Activated naive CD4-positive, alpha-beta T cell treated with anti-CD3 and anti-CD28 coated beads, Interleukin-2, amount 50 U/mL, for 72 hours (primary cell): ENCODE results near the gene NUP42. TPM values are rescaled to one million over a fixed set of nuclear protein-coding genes. Genes with fewer than 3 reads are reported as not detected.

Experiments used
- ATAC-seq, 2 donors: fragments of 150-1000 bp; cut with Tn5 transposase; 2 replicates each; pipeline ENCODE4 v1.10.0; 2021; ENCODE audit warnings: mild to moderate bottlenecking in 2 of 2, moderate library complexity in 2 of 2
- DNase-seq, 2 donors: peaks; one replicate each; pipeline ENCODE4 v3.0.0; 2021 to 2022; ENCODE audit warnings: low spot score in 2 of 2
- H3K27ac Mint-ChIP-seq, 2 donors: one replicate each; pipeline ENCODE4 v1.8.0; 2022; ENCODE audit warnings: mild to moderate bottlenecking in 2 of 2, mixed read lengths in 2 of 2
- H3K36me3 Mint-ChIP-seq, 2 donors: one replicate each; pipeline ENCODE4 v1.8.0; 2022; ENCODE audit warnings: mixed read lengths in 2 of 2
- H3K9me3 Mint-ChIP-seq, 2 donors: one replicate each; pipeline ENCODE4 v1.8.0; 2022; ENCODE audit warnings: mixed read lengths in 2 of 2
- total RNA-seq, 2 donors: library from RNA; stranded (reverse); gene quantifications; one replicate each; pipeline ENCODE4 v1.2.3, GENCODE V29; 2022

The NUP42 gene, protein sequence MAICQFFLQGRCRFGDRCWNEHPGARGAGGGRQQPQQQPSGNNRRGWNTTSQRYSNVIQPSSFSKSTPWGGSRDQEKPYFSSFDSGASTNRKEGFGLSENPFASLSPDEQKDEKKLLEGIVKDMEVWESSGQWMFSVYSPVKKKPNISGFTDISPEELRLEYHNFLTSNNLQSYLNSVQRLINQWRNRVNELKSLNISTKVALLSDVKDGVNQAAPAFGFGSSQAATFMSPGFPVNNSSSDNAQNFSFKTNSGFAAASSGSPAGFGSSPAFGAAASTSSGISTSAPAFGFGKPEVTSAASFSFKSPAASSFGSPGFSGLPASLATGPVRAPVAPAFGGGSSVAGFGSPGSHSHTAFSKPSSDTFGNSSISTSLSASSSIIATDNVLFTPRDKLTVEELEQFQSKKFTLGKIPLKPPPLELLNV
- total RNA-seq, result 10 to 100 TPM; 18.9 to 36.1 TPM

DNA sequence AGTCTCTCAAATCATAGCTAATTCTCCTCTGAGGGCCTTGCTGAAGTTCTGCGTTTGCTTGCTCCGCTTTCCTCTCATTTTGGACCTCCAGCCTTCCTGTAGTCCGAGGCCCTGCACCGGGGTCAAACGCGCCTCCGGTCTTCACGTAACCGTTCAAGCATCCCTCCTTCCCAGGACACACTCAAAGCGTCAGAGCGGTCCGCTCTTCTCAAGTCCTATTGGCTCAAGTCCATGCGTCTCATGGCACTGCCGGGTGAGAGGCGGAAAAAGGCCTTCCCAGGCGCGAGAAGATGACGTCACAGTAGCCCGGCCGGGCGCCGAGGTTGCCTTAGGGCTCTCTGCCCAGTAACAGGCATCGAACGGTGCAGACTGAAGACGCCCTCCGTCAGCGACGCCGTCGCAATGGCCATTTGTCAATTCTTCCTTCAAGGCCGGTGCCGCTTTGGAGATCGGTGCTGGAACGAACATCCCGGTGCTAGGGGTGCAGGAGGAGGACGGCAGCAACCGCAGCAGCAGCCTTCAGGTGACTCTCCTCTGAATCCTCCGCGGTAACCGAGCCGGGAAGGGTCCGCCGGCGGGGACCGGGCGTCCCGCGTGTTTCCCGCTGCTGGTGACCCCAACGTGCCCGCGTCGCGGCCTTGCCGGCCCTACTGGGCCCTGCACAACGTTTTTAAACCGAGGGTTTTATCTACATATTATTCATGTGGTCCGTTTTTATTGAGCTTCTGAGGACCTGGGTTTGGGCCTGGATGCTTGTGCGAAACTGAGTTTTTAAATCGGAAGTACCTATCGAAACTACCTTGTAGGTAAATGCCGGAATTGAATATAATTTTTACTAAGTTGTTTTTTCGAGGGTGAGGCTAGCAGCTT lies at the start of gene NUP42:
NUP42 (plus strand) TSS at position 365 of the 870 bp plus-strand sequence; CDS start at position 403, 38 bp downstream.
- ATAC-seq (peak; percentile 97 to 99), DNase-seq (peak; percentile 92 to 97)
- peak within 1 kb of the TSS; percentile 94 to 100 for H3K27ac Mint-ChIP-seq
- H3K9me3 Mint-ChIP-seq, result no peaks in the 10 kb centered on the region
- H3K36me3 Mint-ChIP-seq, result peaks cover 10 to 21% of the 10 kb centered on the region in 2 donors

DNA sequence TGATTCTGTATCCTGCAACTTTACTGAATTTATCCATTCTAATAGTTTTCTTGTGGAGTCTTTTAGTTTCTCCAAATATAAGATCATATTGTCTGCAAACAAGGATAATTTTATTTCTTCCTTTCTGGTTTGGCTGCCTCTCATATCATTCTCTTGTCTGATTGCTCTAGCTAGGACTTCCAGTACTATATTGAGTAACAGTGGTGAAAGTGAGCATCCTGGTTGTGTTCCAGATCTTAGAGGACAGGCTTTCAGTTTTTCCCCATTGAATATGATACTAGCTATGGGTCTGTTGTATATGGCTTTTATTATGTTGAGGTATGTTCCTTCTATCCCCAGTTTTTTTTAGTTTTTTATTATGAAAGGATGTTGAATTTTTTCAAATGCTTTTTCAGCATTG lies 48.1 kb upstream of the NUP42 start:
- Mint-ChIP-seq H3K27ac (no peak overlapping the region), H3K9me3 (peaks cover 0 to 5% of the 10 kb centered on the region in 2 donors), H3K36me3 (peaks cover 0 to 8% of the 10 kb centered on the region in 2 donors)
- no peak for ATAC-seq
- DNase-seq, result no peak

DNA sequence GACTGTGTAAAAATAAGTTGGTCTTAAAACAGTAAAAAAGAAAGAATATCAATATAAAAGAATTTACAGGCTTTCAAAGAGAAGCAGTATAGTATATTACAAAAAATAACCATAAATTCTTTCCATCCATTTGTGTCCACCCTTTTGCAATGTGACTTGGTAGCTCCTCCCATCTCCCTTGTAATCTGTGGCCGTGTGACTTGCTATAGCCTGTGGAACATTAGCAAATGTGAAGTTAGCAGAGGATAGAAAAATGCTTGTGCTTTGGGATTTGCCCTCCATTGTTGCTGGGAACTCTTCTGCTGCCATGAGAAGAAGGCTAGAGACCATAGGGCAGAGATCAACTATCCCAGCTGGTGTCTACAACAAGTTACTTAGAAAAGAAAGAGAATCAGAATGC lies 46.1 kb upstream of the NUP42 start:
- no peak for DNase-seq
- peaks cover 0 to 5% of the 10 kb centered on the region in 2 donors for H3K9me3 Mint-ChIP-seq
- H3K36me3 Mint-ChIP-seq, result peaks cover 0 to 5% of the 10 kb centered on the region in 2 donors
- no peak overlapping the region for H3K27ac Mint-ChIP-seq
- no peak for ATAC-seq

DNA sequence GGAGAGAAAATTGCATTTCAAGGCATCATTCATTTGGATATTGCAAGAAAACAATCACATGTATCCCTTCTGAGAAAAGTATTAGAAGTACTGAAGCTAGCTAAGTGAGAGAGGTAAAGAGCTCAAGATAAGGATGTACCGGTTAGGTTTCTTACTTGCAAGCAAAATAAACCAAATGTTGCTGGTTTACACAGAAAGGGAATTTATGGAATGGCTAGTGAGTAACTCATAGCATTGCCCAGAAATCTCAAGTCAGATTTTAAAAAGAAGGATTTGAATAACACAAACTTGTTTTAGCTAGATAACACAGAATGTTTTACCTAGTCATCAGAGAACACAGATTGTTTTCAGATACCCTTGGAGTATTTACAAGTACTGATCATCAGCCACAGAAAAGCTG lies 45.6 kb upstream of the NUP42 start:
- Mint-ChIP-seq H3K36me3 (peaks cover 0 to 5% of the 10 kb centered on the region in 2 donors), H3K9me3 (peaks cover 0 to 5% of the 10 kb centered on the region in 2 donors), H3K27ac (no peak overlapping the region)
- ATAC-seq (no peak), DNase-seq (no peak)

DNA sequence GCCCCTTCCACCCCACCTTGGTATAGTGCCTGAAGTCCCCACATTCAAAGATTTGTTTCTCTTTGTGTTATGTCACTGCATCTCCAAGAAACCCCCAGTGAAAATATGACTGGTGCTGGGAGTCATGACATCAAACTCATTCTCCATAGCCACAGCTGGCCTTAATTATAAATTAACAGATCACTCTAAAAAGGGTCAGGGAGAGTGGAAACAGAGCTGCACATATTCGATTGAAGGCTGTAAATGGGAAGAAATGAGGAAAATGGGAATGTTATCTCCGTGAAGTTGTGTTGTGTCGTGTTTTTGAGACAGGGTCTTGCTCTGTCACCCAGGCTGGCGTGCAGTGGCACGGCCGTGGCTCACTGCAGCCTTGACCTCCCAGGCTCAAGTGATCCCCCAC lies 24.2 kb upstream of the NUP42 start:
- Mint-ChIP-seq H3K9me3 (no peaks in the 10 kb centered on the region), H3K36me3 (no peaks in the 10 kb centered on the region), H3K27ac (no peak overlapping the region)
- no peak for DNase-seq
- ATAC-seq, result no peak

DNA sequence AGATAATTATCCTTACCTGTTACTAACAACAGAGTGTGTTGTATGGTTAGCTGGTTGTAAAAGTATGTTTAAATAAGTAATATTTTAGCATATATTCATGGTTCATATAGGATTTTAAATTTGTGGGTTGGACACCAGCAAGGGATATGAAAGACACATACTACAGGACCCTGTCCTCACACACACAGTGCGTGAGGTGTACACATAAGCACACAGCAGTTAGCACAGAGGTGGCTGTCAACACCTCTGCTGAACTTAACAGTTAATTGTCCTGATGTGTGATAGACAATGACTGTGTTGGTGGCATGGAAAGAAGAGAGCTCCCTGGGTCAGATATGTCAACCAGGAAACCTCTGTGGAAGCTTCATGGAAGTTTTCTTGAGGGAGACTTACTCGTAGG lies 23.3 kb upstream of the NUP42 start:
- ATAC-seq, result no peak
- Mint-ChIP-seq H3K27ac (no peak overlapping the region), H3K9me3 (no peaks in the 10 kb centered on the region), H3K36me3 (no peaks in the 10 kb centered on the region)
- DNase-seq, result no peak

DNA sequence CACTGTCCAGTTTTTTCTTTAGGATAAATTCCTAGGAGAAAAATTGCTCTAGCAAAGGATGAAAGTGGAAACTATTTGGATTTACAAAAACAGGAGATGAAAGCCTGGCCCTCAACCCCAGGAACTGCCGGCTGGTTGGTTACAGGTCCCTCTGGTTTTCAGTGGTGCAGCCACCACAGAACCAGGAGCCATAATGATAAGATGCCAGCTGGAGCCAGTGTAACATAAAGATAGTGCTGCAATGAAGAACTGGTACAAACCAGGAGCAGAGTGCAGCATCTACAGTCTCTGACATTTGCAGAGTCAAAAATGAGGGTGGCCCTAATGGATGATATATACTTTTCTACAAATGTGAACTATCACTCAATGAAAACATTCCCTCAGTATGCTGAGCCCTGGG lies 20.4 kb upstream of the NUP42 start:
- DNase-seq (no peak), ATAC-seq (no peak)
- Mint-ChIP-seq H3K36me3 (no peaks in the 10 kb centered on the region), H3K27ac (no peak overlapping the region), H3K9me3 (no peaks in the 10 kb centered on the region)

DNA sequence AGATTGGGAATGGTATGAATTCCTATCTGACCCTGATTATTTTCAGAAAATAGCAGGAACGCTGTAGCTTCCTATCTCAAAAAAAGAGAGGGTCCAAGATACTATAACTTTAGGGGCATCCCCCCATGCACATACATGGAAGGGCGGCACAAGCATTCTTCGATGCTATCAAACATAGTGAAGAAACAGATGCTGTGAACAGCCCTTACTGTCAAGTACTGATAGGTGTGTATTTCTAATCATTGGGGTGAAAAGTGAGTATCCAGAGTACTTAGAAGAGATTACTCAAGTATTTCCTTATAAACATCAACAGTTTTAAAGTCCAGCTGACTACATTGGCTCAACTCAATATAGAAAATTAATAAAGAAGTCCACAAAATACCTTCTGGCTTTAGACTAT lies 17.0 kb upstream of the NUP42 start:
- no peak overlapping the region for H3K27ac Mint-ChIP-seq
- no peaks in the 10 kb centered on the region for H3K36me3 Mint-ChIP-seq
- ATAC-seq (no peak), DNase-seq (no peak)
- no peaks in the 10 kb centered on the region for H3K9me3 Mint-ChIP-seq

DNA sequence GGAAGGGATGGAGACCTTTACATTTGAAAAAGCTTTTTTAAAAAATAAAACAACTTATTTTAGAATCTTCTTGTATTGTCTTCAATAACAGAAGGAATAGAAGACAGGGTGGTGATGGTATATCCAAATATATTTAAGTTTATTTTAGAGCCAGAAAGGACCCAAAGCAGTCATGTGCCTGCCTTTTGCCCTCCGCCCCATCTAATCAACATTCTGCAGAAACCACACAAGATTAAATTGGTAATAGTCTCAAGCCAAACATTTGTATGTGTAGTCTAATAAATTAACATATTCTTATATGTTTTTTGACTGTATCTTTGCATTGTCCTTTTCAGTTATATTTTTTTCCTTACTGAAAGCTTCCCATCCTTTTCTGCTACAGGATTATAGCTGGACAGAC lies 16.5 kb upstream of the NUP42 start:
- no peak overlapping the region for H3K27ac Mint-ChIP-seq
- DNase-seq (no peak), ATAC-seq (no peak)
- no peaks in the 10 kb centered on the region for H3K36me3 Mint-ChIP-seq
- no peaks in the 10 kb centered on the region for H3K9me3 Mint-ChIP-seq

DNA sequence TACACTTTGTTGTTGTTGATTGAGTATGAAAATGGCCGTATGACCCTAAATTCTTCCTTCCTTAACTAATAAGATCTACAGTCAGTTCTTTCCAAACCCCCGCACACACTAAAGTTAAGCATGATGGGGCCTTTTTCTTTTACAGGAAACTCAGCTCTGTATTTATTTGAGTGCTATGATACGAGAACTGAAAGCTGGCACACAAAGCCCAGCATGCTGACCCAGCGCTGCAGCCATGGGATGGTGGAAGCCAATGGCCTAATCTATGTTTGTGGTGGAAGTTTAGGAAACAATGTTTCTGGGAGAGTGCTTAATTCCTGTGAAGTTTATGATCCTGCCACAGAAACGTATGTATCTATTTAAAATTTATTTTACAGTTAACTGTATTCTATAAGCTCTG lies 14.2 kb upstream of the NUP42 start:
- no peaks in the 10 kb centered on the region for H3K36me3 Mint-ChIP-seq
- ATAC-seq, result no peak
- no peak overlapping the region for H3K27ac Mint-ChIP-seq
- DNase-seq, result no peak
- H3K9me3 Mint-ChIP-seq, result no peaks in the 10 kb centered on the region

DNA sequence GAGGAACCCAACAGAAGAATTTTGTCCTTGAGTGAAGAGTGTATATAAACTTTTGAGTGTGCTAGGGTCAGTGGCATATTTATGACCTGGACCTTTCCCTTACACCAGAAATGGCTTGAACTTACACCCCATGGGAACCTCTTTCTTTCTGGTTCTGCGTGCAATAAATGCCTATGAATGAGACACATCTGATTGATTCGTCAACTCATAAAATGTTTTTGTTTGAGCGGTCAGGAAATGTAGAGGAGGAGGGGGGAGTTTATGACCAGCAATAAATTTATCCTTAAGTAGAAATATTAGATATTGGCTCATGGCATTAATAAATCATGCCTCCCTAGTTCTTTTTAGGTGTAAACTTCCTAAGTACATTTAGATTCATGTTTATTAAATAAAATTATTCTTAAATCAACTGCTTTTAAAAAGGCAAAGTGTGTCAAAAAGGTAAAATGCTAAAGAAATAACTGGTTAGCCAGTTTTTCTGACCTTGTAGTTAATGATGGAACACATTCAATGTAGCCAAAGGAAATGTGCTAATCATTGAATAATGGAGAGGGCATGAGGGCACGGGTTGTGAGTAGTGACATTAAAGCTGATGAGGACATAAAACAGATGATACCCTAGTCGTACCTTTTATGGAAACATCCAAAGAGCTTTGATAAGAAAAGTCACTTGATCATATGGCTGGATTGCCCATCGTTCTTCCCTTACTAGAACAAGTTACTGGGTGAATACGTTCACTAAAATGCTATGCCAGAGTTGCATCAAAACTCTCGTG lies 13.6 kb upstream of the NUP42 start:
- H3K9me3 Mint-ChIP-seq, result no peaks in the 10 kb centered on the region
- ATAC-seq, result no peak
- H3K36me3 Mint-ChIP-seq, result no peaks in the 10 kb centered on the region
- H3K27ac Mint-ChIP-seq, result no peak overlapping the region
- DNase-seq, result no peak

DNA sequence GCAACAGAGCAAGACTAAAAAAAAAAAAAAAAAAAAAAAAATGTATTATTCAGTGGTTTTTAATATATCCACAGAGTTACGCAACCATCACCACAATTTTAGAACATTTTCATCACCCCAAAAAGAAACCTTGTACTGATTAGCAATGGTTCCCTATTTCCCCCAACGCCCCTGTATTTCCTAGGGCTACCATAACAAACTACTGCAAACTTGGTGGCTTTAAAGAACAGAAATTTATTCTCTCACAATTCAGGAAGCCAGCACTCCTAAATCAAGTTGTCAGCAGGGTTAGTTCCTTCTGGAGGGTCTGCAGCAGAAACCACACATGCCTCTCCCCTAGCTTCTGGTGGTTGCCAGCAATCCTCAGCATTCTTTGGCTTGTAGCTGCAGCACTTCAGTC lies 5.9 kb upstream of the NUP42 start:
- H3K9me3 Mint-ChIP-seq, result no peaks in the 10 kb centered on the region
- DNase-seq (no peak), ATAC-seq (no peak)
- H3K27ac Mint-ChIP-seq, result peak overlapping the region in 1 of 2 donors; percentile 44
- H3K36me3 Mint-ChIP-seq, result no peaks in the 10 kb centered on the region

DNA sequence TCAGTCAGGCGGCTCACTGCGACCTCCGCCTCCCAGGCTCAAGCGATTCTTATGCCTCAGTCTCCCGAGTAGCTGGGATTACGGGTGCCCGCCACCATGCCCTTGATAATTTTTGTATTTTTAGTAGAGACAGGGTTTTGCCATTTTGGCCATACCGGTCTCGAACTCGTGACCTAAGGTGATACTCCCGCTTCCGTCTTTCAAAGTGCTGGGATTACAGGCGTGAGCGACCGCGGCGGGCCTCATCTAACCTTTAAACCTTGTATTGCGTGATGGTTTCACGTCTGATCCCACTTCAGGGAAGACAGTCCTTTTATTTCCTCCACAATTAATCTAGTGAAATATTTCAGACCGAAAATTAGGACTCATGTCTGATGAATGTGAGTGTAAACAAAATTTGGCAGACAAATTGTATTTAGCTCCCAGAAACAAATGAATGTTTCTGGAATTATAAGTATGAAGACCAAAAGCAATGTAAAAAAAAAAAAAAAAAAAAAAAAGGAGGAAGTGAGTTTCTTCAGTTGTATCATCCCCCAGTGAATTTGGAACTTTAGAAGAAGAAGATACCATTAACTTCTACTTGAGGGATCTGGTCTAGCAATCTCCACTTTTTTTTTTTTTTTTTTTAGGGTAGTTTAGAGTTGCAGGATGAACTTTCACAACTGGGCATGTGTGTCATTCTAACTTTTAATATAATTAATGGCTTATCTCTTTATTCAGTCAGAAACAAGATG lies 1.6 kb downstream of the NUP42 start:
- peak overlapping the region; percentile 44 to 94 for H3K27ac Mint-ChIP-seq
- no peaks in the 10 kb centered on the region for H3K9me3 Mint-ChIP-seq
- DNase-seq (no peak), ATAC-seq (no peak)
- H3K36me3 Mint-ChIP-seq, result peaks cover 10 to 21% of the 10 kb centered on the region in 2 donors

DNA sequence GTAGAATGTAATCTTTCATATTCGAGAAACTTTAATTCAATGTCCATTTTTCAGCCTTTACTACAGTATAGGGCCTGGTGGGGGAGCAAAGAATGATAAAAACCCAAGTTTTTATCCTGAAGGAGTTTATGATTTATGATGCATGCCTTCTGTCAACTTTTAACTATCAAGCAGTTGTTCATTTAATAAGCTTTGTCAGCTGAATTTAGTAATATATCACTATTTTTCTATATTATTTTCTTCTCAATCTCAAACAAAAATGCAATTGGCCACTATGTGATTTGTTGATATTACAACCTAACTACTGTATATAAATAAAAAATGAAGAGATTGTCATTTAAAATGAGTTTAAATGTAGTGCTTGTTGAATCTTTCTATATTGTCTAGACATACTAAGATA lies 2.4 kb downstream of the NUP42 start:
- DNase-seq (no peak), ATAC-seq (no peak)
- peaks cover 10 to 28% of the 10 kb centered on the region in 2 donors for H3K36me3 Mint-ChIP-seq
- H3K9me3 Mint-ChIP-seq, result no peaks in the 10 kb centered on the region
- no peak overlapping the region for H3K27ac Mint-ChIP-seq

DNA sequence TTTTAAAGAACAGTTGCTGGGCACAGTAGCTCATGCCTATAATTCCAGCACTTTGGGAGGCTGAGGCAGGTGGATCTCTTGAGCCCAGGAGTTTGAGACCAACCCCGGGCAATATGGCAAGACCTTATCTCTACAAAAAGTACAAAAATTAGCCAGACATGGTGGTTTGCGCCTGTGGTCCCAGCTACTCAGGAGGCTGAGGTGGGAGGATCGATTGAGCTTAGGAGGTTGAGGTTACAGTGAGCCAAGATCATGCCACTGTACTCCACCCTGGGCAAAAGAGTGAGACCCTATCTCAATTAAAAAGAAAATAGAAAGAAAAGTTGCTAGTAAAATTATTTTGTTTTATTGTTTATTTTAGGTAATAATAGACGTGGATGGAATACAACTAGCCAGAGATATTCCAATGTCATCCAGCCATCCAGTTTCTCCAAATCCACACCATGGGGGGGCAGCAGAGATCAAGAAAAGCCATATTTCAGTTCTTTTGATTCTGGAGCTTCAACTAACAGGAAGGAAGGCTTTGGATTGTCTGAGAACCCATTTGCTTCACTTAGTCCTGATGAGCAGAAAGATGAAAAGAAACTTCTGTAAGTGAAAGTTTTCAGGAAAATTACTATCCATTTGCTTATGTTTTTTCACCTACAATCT lies 3.0 kb downstream of the NUP42 start:
- Mint-ChIP-seq H3K36me3 (peaks cover 10 to 30% of the 10 kb centered on the region in 2 donors), H3K27ac (no peak overlapping the region), H3K9me3 (no peaks in the 10 kb centered on the region)
- DNase-seq (no peak), ATAC-seq (no peak)

DNA sequence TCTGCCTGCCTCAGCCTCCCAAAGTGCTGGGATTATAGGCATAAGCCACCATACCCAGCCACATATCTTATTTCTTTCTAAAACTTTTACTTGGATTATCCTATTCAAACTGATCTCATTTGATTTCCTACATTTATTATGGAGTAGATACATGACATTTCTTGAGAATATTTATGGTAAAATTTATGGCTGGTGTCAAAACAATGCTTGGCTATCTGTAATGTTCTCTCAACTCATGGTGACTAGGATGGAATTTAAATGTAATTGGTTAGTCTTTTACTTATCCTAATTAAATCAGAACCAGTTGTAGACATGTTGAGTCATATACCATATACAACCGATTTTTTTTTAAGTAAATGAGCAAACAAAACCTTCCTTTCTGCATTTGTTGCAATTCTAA lies 4.1 kb downstream of the NUP42 start:
- peaks cover 12 to 33% of the 10 kb centered on the region in 2 donors for H3K36me3 Mint-ChIP-seq
- DNase-seq (no peak), ATAC-seq (no peak)
- H3K27ac Mint-ChIP-seq, result no peak overlapping the region
- H3K9me3 Mint-ChIP-seq, result no peaks in the 10 kb centered on the region
